ENCODE measurements around the gene HIF3A.

HIF3A gene

DNA sequence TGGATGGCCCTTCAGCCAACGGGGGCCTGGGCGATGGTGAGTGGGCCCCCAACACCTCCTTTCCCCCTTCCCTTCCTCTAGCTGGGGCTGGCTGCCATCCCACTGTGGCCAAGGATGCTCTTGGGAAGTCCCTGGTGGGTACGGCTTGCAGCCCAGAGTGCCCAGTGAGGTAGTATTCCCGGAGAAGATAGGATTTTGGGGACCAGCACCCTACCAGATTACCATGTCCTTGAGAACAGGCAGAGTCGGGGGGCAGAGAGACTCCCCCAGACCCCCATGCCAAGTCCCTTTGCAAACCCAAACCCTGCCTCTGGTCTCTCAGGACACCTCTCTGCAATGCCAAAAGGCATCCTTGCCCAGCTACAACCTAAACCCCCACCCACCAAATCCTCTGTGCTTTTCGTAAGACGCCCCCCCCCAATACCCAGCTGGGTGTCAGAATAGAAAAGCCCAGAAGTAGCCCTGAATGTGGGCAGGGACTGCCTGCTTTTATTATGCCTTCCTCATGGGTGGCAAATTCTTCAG lies 1.7 kb downstream of the HIF3A start:
- intact Hi-C loops (cut with DNase I; ENCODE audit: low total_unique reads), result no loop called here
- Histone ChIP-seq H3K27me3 (no peaks in the 10 kb centered on the region), H3K4me1 (peaks cover 11 to 71% (median 62%) of the 10 kb centered on the region in 4 donors), H3K9me3 (no peaks in the 10 kb centered on the region), H3K27ac (peak overlapping the region; percentile 93 to 96), H3K36me3 (peaks cover 2 to 4% (median 4%) of the 10 kb centered on the region in 3 donors), H3K4me3 (peak overlapping the region; percentile 61)
- no peak for DNase-seq
- TF ChIP-seq, protein P1, sequence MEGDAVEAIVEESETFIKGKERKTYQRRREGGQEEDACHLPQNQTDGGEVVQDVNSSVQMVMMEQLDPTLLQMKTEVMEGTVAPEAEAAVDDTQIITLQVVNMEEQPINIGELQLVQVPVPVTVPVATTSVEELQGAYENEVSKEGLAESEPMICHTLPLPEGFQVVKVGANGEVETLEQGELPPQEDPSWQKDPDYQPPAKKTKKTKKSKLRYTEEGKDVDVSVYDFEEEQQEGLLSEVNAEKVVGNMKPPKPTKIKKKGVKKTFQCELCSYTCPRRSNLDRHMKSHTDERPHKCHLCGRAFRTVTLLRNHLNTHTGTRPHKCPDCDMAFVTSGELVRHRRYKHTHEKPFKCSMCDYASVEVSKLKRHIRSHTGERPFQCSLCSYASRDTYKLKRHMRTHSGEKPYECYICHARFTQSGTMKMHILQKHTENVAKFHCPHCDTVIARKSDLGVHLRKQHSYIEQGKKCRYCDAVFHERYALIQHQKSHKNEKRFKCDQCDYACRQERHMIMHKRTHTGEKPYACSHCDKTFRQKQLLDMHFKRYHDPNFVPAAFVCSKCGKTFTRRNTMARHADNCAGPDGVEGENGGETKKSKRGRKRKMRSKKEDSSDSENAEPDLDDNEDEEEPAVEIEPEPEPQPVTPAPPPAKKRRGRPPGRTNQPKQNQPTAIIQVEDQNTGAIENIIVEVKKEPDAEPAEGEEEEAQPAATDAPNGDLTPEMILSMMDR (IDR thresholded peaks at IDR 0.05), result peak in 1 of 2 experiments; percentile 1

DNA sequence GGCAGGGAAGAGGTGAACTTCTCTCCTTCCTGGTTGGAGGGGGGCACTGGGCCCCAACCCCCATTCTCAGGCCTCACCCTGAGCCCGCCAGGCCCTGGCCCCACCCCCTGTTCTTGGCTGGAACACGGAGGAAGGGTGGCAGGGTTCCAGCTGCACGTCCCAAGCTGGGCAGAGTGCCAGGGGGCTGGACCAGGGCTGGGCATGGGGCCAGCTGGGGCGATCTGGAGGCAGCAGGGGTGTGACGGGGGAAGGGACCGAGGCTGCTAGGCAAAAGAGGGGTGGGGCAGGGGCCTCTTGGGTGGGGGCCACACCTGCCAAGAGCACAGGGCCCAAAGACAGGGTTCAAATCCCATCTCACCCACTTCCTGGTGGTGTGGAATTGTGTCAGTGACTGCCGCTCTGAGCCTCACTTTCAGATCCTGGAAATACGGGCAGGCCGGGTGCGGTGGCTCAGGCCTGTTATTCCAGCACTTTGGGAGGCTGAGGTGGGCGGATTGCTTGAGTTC lies 2.2 kb downstream of the HIF3A start:
- H3K4me1 ChIP-seq, result peaks cover 11 to 75% (median 66%) of the 10 kb centered on the region in 4 donors
- TF ChIP-seq, protein P1 (IDR thresholded peaks at IDR 0.05), result no peak
- intact Hi-C loops (cut with DNase I; ENCODE audit: low total_unique reads), result no loop called here
- DNase-seq, result peak; percentile 96 to 99
- no peaks in the 10 kb centered on the region for H3K9me3 ChIP-seq
- peak overlapping the region; percentile 93 to 96 for H3K27ac ChIP-seq
- no peaks in the 10 kb centered on the region for H3K27me3 ChIP-seq
- peak overlapping the region; percentile 61 for H3K4me3 ChIP-seq
- peaks cover 7 to 9% (median 9%) of the 10 kb centered on the region in 3 donors for H3K36me3 ChIP-seq

DNA sequence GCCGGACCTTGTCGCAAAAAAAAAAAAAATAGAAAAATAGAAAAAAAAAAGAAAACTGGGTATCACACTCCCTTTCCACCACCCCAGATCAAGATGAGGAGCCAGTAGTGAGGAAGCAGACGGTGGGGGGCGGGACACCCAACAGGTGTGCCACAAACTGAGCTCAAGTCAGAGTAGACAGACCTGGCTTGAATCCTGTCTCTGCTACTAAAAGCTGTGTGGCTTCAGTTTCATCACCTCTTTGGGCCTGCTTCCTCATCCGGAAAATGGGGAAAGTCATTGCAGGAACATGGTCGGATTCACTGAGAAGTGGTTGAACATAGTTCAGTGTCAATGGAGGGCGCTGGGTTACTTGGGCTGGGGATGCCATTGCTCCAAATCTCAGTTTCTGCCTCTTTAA lies 2.9 kb downstream of the HIF3A start:
- H3K4me3 ChIP-seq, result peak overlapping the region; percentile 61
- peak overlapping the region; percentile 93 to 96 for H3K27ac ChIP-seq
- intact Hi-C loops (cut with DNase I; ENCODE audit: low total_unique reads), result no loop called here
- H3K9me3 ChIP-seq, result no peaks in the 10 kb centered on the region
- DNase-seq, result peak in 1 of 2 donors; percentile 50
- H3K36me3 ChIP-seq, result peaks cover 13 to 15% (median 15%) of the 10 kb centered on the region in 3 donors
- H3K27me3 ChIP-seq, result no peaks in the 10 kb centered on the region
- TF ChIP-seq, protein P1 (IDR thresholded peaks at IDR 0.05), result no peak
- H3K4me1 ChIP-seq, result peaks cover 11 to 81% (median 66%) of the 10 kb centered on the region in 4 donors

DNA sequence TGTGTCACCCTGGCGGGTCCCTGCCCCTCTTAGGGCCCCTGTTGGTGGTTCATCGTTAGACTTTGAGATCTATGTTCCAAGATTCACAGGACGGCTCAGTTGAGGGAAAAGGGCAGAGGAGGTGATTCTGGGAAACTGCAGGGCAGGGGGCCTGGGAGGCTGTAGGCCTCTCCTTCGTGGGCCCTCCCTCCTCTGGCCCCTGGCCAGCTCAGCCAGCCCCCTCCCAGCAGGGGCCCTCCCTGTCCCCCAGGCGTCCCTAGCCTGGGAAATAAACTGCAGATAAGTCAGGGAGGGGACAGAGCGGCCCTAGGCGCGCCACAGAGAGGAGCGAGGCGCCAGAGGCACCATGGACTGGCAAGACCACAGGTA lies 6.5 kb downstream of the HIF3A start:
- intact Hi-C loops (cut with DNase I; ENCODE audit: low total_unique reads), result no loop called here
- no peak for DNase-seq

DNA sequence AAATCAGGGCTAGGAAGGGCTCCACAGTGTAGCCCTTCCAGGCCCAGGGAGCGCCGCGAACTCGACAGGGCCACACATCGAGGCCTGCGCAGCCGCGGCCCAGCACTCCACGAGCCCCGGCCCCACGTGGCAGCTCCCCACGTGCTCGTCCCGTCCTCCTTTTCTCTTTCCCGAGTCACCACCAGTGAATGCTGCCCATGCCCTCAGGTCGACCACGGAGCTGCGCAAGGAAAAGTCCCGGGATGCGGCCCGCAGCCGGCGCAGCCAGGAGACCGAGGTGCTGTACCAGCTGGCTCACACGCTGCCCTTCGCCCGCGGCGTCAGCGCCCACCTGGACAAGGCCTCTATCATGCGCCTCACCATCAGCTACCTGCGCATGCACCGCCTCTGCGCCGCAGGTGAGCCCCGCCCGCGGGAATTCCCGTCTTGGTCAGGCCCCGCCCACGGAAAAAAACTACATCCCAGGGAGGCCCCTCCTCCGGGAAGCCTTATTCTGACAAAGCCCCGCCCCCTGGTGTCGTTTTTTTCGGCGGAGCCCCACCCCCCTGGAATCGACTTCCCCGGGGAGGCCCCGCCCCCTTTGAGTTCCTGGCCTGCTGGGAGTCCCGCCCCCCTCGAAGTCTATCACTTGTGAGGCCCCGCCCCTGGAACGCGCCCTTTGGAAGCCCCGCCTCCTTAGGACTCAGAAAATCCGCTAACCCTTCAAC lies 7.0 kb downstream of the HIF3A start:
- TF ChIP-seq, protein P1 (IDR thresholded peaks at IDR 0.05), result no peak
- intact Hi-C loops (cut with DNase I; ENCODE audit: low total_unique reads), result no loop called here
- Histone ChIP-seq H3K36me3 (peaks cover 55 to 57% (median 57%) of the 10 kb centered on the region in 3 donors), H3K27me3 (no peaks in the 10 kb centered on the region), H3K27ac (peak overlapping the region; percentile 93 to 96), H3K4me3 (no peak overlapping the region), H3K9me3 (peaks cover 0 to 10% (median 0%) of the 10 kb centered on the region in 3 donors), H3K4me1 (peaks cover 0 to 58% (median 45%) of the 10 kb centered on the region in 4 donors)
- peak; percentile 36 to 76 for DNase-seq

More for the DNA sequence above, 6.5 kb downstream of the HIF3A start:
- H3K27me3 ChIP-seq, result no peaks in the 10 kb centered on the region
- no peak overlapping the region for H3K4me3 ChIP-seq
- peak overlapping the region; percentile 93 to 96 for H3K27ac ChIP-seq
- TF ChIP-seq, protein P1 (IDR thresholded peaks at IDR 0.05), result no peak
- peaks cover 0 to 10% (median 0%) of the 10 kb centered on the region in 3 donors for H3K9me3 ChIP-seq
- peaks cover 0 to 63% (median 47%) of the 10 kb centered on the region in 4 donors for H3K4me1 ChIP-seq
- H3K36me3 ChIP-seq, result peaks cover 50 to 52% (median 52%) of the 10 kb centered on the region in 3 donors

Data from tibial artery (tissue), 4 donors.